ENCODE data around the gene ARFGEF3. TPM values are rescaled to one million over a fixed set of nuclear protein-coding genes. Genes with fewer than 3 reads are reported as not detected.

ARFGEF3 gene
- total and polyA plus RNA-seq, 4 donors, result 9.8 to 45.6 (median 19.9) TPM

GRCh38 chr6:138245751-138246150 is 84.0 kb downstream of the ARFGEF3 start:
- Histone ChIP-seq H3K36me3 (ENCODE audit: control insufficient read depth, insufficient read depth, low read length) (peaks cover 2% of the 10 kb centered on the region), H3K27ac (ENCODE audit: low read depth, low read length) (no peak overlapping the region), H3K9me3 (ENCODE audit: control insufficient read depth, insufficient read depth, low read length) (no peaks in the 10 kb centered on the region), H3K4me1 (ENCODE audit: control insufficient read depth, insufficient read depth, low read length) (no peaks in the 10 kb centered on the region), H3K27me3 (ENCODE audit: control insufficient read depth, insufficient read depth, low read length) (no peaks in the 10 kb centered on the region), H3K4me3 (ENCODE audit: low read depth, low read length) (no peak overlapping the region)
- DNase-seq (ENCODE audit: low read depth in 4 of 6, low spot score in 6 of 6), result no peak
- WGBS (ENCODE audit: insufficient coverage), result 90% methylated on average over 3 of the region's 3 CpGs

- H3K27ac ChIP-seq (ENCODE audit: low read depth, low read length), result no peak overlapping the region
- DNase-seq (ENCODE audit: low read depth in 4 of 6, low spot score in 6 of 6), result no peak
- 96% methylated on average over 2 of the region's 3 CpGs for WGBS (ENCODE audit: insufficient coverage)
Measured at GRCh38 chr6:138246650-138247440, 85.1 kb downstream of the ARFGEF3 start.

GRCh38 chr6:138248011-138248410 is 86.3 kb downstream of the ARFGEF3 start:
- Histone ChIP-seq H3K9me3 (ENCODE audit: control insufficient read depth, insufficient read depth, low read length) (no peaks in the 10 kb centered on the region), H3K27me3 (ENCODE audit: control insufficient read depth, insufficient read depth, low read length) (no peaks in the 10 kb centered on the region), H3K4me3 (ENCODE audit: low read depth, low read length) (no peak overlapping the region), H3K27ac (ENCODE audit: low read depth, low read length) (no peak overlapping the region), H3K4me1 (ENCODE audit: control insufficient read depth, insufficient read depth, low read length) (no peaks in the 10 kb centered on the region), H3K36me3 (ENCODE audit: control insufficient read depth, insufficient read depth, low read length) (peaks cover 2% of the 10 kb centered on the region)
- DNase-seq (ENCODE audit: low read depth in 4 of 6, low spot score in 6 of 6), result no peak
- WGBS (ENCODE audit: insufficient coverage), result 79% methylated on average over 7 of the region's 7 CpGs

More at GRCh38 chr6:138246650-138247440, 85.1 kb downstream of the ARFGEF3 start:
- Histone ChIP-seq H3K9me3 (ENCODE audit: control insufficient read depth, insufficient read depth, low read length) (no peaks in the 10 kb centered on the region), H3K27me3 (ENCODE audit: control insufficient read depth, insufficient read depth, low read length) (no peaks in the 10 kb centered on the region), H3K4me3 (ENCODE audit: low read depth, low read length) (no peak overlapping the region), H3K4me1 (ENCODE audit: control insufficient read depth, insufficient read depth, low read length) (no peaks in the 10 kb centered on the region), H3K36me3 (ENCODE audit: control insufficient read depth, insufficient read depth, low read length) (peaks cover 2% of the 10 kb centered on the region)

- 80% methylated on average over 1 of the region's 1 CpG for WGBS (ENCODE audit: insufficient coverage)
- Histone ChIP-seq H3K4me1 (ENCODE audit: control insufficient read depth, insufficient read depth, low read length) (no peaks in the 10 kb centered on the region), H3K27ac (ENCODE audit: low read depth, low read length) (no peak overlapping the region), H3K36me3 (ENCODE audit: control insufficient read depth, insufficient read depth, low read length) (peaks cover 6% of the 10 kb centered on the region), H3K4me3 (ENCODE audit: low read depth, low read length) (no peak overlapping the region), H3K27me3 (ENCODE audit: control insufficient read depth, insufficient read depth, low read length) (no peaks in the 10 kb centered on the region), H3K9me3 (ENCODE audit: control insufficient read depth, insufficient read depth, low read length) (no peaks in the 10 kb centered on the region)
- DNase-seq (ENCODE audit: low read depth in 4 of 6, low spot score in 6 of 6), result no peak
Measured at GRCh38 chr6:138248878-138249277, 87.1 kb downstream of the ARFGEF3 start.

- Histone ChIP-seq H3K4me1 (ENCODE audit: control insufficient read depth, insufficient read depth, low read length) (no peaks in the 10 kb centered on the region), H3K9me3 (ENCODE audit: control insufficient read depth, insufficient read depth, low read length) (no peaks in the 10 kb centered on the region), H3K27ac (ENCODE audit: low read depth, low read length) (no peak overlapping the region), H3K27me3 (ENCODE audit: control insufficient read depth, insufficient read depth, low read length) (no peaks in the 10 kb centered on the region), H3K36me3 (ENCODE audit: control insufficient read depth, insufficient read depth, low read length) (peaks cover 8% of the 10 kb centered on the region), H3K4me3 (ENCODE audit: low read depth, low read length) (no peak overlapping the region)
- 91% methylated on average over 1 of the region's 4 CpGs for WGBS (ENCODE audit: insufficient coverage)
- peak in 1 of 6 donors; percentile 22 for DNase-seq (ENCODE audit: low read depth in 4 of 6, low spot score in 6 of 6)
Measured at GRCh38 chr6:138250053-138250452, 88.3 kb downstream of the ARFGEF3 start.

- H3K36me3 ChIP-seq (ENCODE audit: control insufficient read depth, insufficient read depth, low read length), result peaks cover 13% of the 10 kb centered on the region
- no peak overlapping the region for H3K27ac ChIP-seq (ENCODE audit: low read depth, low read length)
- no peaks in the 10 kb centered on the region for H3K9me3 ChIP-seq (ENCODE audit: control insufficient read depth, insufficient read depth, low read length)
- peak in 1 of 6 donors; percentile 26 for DNase-seq (ENCODE audit: low read depth in 4 of 6, low spot score in 6 of 6)
- H3K27me3 ChIP-seq (ENCODE audit: control insufficient read depth, insufficient read depth, low read length), result no peaks in the 10 kb centered on the region
- whole genome bisulfite sequencing (ENCODE audit: insufficient coverage), result 71% methylated on average over 10 of the region's 16 CpGs
- no peaks in the 10 kb centered on the region for H3K4me1 ChIP-seq (ENCODE audit: control insufficient read depth, insufficient read depth, low read length)
- H3K4me3 ChIP-seq (ENCODE audit: low read depth, low read length), result no peak overlapping the region
Measured at GRCh38 chr6:138250513-138251247, 88.9 kb downstream of the ARFGEF3 start.

GRCh38 chr6:138253731-138254130 is 92.0 kb downstream of the ARFGEF3 start:
- no peak overlapping the region for H3K27ac ChIP-seq (ENCODE audit: low read depth, low read length)
- 92% methylated on average over 10 of the region's 11 CpGs for WGBS (ENCODE audit: insufficient coverage)

GRCh38 chr6:138255443-138255842 is 93.7 kb downstream of the ARFGEF3 start:
- DNase-seq (ENCODE audit: low read depth in 4 of 6, low spot score in 6 of 6), result no peak
- no peaks in the 10 kb centered on the region for H3K4me1 ChIP-seq (ENCODE audit: control insufficient read depth, insufficient read depth, low read length)
- 94% methylated on average over 16 of the region's 20 CpGs for WGBS (ENCODE audit: insufficient coverage)
- H3K36me3 ChIP-seq (ENCODE audit: control insufficient read depth, insufficient read depth, low read length), result peaks cover 23% of the 10 kb centered on the region
- no peaks in the 10 kb centered on the region for H3K9me3 ChIP-seq (ENCODE audit: control insufficient read depth, insufficient read depth, low read length)
- H3K27ac ChIP-seq (ENCODE audit: low read depth, low read length), result no peak overlapping the region
- no peaks in the 10 kb centered on the region for H3K27me3 ChIP-seq (ENCODE audit: control insufficient read depth, insufficient read depth, low read length)
- no peak overlapping the region for H3K4me3 ChIP-seq (ENCODE audit: low read depth, low read length)

More at GRCh38 chr6:138253731-138254130, 92.0 kb downstream of the ARFGEF3 start:
- no peak overlapping the region for H3K4me3 ChIP-seq (ENCODE audit: low read depth, low read length)
- DNase-seq (ENCODE audit: low read depth in 4 of 6, low spot score in 6 of 6), result no peak
- H3K36me3 ChIP-seq (ENCODE audit: control insufficient read depth, insufficient read depth, low read length), result peaks cover 21% of the 10 kb centered on the region
- H3K27me3 ChIP-seq (ENCODE audit: control insufficient read depth, insufficient read depth, low read length), result no peaks in the 10 kb centered on the region
- no peaks in the 10 kb centered on the region for H3K4me1 ChIP-seq (ENCODE audit: control insufficient read depth, insufficient read depth, low read length)
- H3K9me3 ChIP-seq (ENCODE audit: control insufficient read depth, insufficient read depth, low read length), result no peaks in the 10 kb centered on the region

- no peaks in the 10 kb centered on the region for H3K4me1 ChIP-seq (ENCODE audit: control insufficient read depth, insufficient read depth, low read length)
Measured at GRCh38 chr6:138257638-138258040, 95.9 kb downstream of the ARFGEF3 start.

More at GRCh38 chr6:138257638-138258040, 95.9 kb downstream of the ARFGEF3 start:
- no peaks in the 10 kb centered on the region for H3K27me3 ChIP-seq (ENCODE audit: control insufficient read depth, insufficient read depth, low read length)
- peaks cover 25% of the 10 kb centered on the region for H3K36me3 ChIP-seq (ENCODE audit: control insufficient read depth, insufficient read depth, low read length)
- DNase-seq (ENCODE audit: low read depth in 4 of 6, low spot score in 6 of 6), result no peak
- no peaks in the 10 kb centered on the region for H3K9me3 ChIP-seq (ENCODE audit: control insufficient read depth, insufficient read depth, low read length)
- H3K4me3 ChIP-seq (ENCODE audit: low read depth, low read length), result no peak overlapping the region
- no CpG with 5 or more reads among the region's 1 CpG for WGBS (ENCODE audit: insufficient coverage)
- H3K27ac ChIP-seq (ENCODE audit: low read depth, low read length), result no peak overlapping the region

Measured in spinal cord (tissue), 10 donors.